PFSK-1 (cell line): Measurements from ENCODE around the gene MAP7D3.

Source experiments
- FOXP2 ChIP-seq: optimal IDR thresholded peaks from 2 replicates; pipeline ENCODE3; 2011; ENCODE audit warnings: borderline replicate concordance, control low read depth, inconsistent platforms; ENCODE audit not compliant: insufficient read depth; ENCODE audit errors: extremely low read length, extremely low read depth
- POLR2AphosphoS5 ChIP-seq: IDR thresholded peaks from 2 replicates; pipeline ENCODE4 v1.6.1; 2012; ENCODE audit warnings: low read depth, mild to moderate bottlenecking, control low read depth, low read length, moderate library complexity
- REST ChIP-seq, 2 experiments: IDR thresholded peaks; 2 replicates each; pipeline versions ENCODE4 v1.6.1 to v1.8.0; 2011 to 2012; ENCODE audit warnings: low read depth in 2 of 2, low read length in 2 of 2, control low read depth in 1 of 2, inconsistent platforms in 1 of 2, mild to moderate bottlenecking in 1 of 2, moderate library complexity in 1 of 2; ENCODE audit not compliant: insufficient read depth in 1 of 2
- SIN3A ChIP-seq: IDR thresholded peaks from 2 replicates; pipeline ENCODE4 v1.6.1; 2012; ENCODE audit warnings: mild to moderate bottlenecking, low read length, moderate library complexity, borderline replicate concordance; ENCODE audit not compliant: insufficient read depth
- TAF1 ChIP-seq: IDR thresholded peaks from 2 replicates; pipeline ENCODE4 v1.6.1; 2012; ENCODE audit warnings: low read length, control low read depth, borderline replicate concordance; ENCODE audit not compliant: insufficient read depth

Gene MAP7D3

GRCh38 chrX:136209751-136210150 lies 41.4 kb downstream of the MAP7D3 start:
- TF ChIP-seq FOXP2: no peak
- TF ChIP-seq SIN3A: no peak
- TF ChIP-seq TAF1: no peak
- no peak for TF ChIP-seq POLR2AphosphoS5
- TF ChIP-seq REST (IDR thresholded peaks at IDR 0.05; ENCODE audit: insufficient read depth in 1 of 2, low read depth in 2 of 2, low read length in 2 of 2): no peak

GRCh38 chrX:136209016-136209738 lies 42.0 kb downstream of the MAP7D3 start:
- no peak for TF ChIP-seq SIN3A
- no peak for TF ChIP-seq FOXP2
- no peak for TF ChIP-seq TAF1
- no peak for TF ChIP-seq REST (IDR thresholded peaks at IDR 0.05; ENCODE audit: insufficient read depth in 1 of 2, low read depth in 2 of 2, low read length in 2 of 2)
- TF ChIP-seq POLR2AphosphoS5: no peak

GRCh38 chrX:136207546-136207945 lies 43.7 kb downstream of the MAP7D3 start:
- TF ChIP-seq SIN3A (no peak), TAF1 (no peak), FOXP2 (no peak), POLR2AphosphoS5 (no peak), REST (IDR thresholded peaks at IDR 0.05; ENCODE audit: insufficient read depth in 1 of 2, low read depth in 2 of 2, low read length in 2 of 2) (no peak)

GRCh38 chrX:136206916-136207315 lies 44.3 kb downstream of the MAP7D3 start:
- no peak for TF ChIP-seq SIN3A
- TF ChIP-seq POLR2AphosphoS5: no peak
- TF ChIP-seq TAF1: no peak
- TF ChIP-seq REST (IDR thresholded peaks at IDR 0.05; ENCODE audit: insufficient read depth in 1 of 2, low read depth in 2 of 2, low read length in 2 of 2): no peak
- no peak for TF ChIP-seq FOXP2

GRCh38 chrX:136205882-136206380 lies 45.3 kb downstream of the MAP7D3 start:
- no peak for TF ChIP-seq FOXP2
- TF ChIP-seq TAF1: no peak
- no peak for TF ChIP-seq POLR2AphosphoS5
- TF ChIP-seq REST (IDR thresholded peaks at IDR 0.05; ENCODE audit: insufficient read depth in 1 of 2, low read depth in 2 of 2, low read length in 2 of 2): no peak
- no peak for TF ChIP-seq SIN3A
